Measurements from ENCODE around the gene EYA2. TPM values are rescaled to one million over a fixed set of nuclear protein-coding genes. Genes with fewer than 3 reads are reported as not detected.

Gene EYA2
- total and polyA plus RNA-seq, 4 donors, result 1.6 to 4.4 (median 2.1) TPM

DNA sequence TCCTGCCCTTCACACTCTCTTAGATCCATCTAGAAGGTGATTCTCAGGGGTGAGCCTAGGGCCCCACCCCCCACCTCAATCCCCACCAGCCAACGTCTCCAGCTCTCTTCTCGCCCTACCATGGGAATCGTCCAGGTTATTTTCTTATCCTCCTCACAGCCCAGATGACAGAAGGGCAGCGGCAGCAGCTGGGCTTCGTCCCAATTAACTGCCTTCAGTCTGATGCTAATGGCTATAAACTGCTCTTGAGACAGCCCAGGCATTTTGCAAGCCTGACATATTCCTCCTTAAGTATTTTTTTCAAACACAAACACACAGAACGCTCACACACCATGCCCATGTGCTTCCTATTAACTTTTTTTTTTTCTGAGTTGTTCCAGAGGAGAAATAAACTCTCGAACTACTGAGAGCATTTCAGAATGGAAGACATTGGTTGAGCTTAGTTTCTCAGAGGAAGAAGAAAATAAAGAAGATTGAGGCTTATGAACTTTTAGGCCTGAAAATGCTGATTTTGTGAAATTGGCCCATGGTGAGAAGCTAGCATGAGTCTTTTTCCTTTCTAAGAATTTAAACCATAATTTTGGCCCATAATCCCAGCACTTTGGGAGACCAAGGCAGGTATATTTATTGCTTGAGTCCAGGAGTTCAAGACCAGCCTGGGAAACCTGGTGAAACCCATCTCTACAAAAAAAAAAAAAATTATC is 124.6 kb downstream of the EYA2 start:
- DNase-seq (peak; percentile 93 to 99 (median 98)), ATAC-seq (ENCODE audit: insufficient read depth, low FRiP score) (no peak)
- H3K4me1 ChIP-seq (ENCODE audit: control insufficient read depth in 5 of 5, insufficient read depth in 5 of 5, low read length in 5 of 5), result peaks cover 0 to 21% (median 3%) of the 10 kb centered on the region in 5 donors
- no peaks in the 10 kb centered on the region for H3K9me3 ChIP-seq (ENCODE audit: control insufficient read depth in 4 of 4, insufficient read depth in 3 of 4, low read length in 3 of 4)
- H3K9ac ChIP-seq (ENCODE audit: insufficient read depth in 1 of 2, low read length in 2 of 2), result no peak overlapping the region
- H3K36me3 ChIP-seq (ENCODE audit: control insufficient read depth in 4 of 4, insufficient read depth in 4 of 4, low read length in 4 of 4), result no peaks in the 10 kb centered on the region
- H3K27me3 ChIP-seq (ENCODE audit: control insufficient read depth in 3 of 3, insufficient read depth in 3 of 3, low read length in 2 of 3), result no peaks in the 10 kb centered on the region
- TF ChIP-seq, protein P1, sequence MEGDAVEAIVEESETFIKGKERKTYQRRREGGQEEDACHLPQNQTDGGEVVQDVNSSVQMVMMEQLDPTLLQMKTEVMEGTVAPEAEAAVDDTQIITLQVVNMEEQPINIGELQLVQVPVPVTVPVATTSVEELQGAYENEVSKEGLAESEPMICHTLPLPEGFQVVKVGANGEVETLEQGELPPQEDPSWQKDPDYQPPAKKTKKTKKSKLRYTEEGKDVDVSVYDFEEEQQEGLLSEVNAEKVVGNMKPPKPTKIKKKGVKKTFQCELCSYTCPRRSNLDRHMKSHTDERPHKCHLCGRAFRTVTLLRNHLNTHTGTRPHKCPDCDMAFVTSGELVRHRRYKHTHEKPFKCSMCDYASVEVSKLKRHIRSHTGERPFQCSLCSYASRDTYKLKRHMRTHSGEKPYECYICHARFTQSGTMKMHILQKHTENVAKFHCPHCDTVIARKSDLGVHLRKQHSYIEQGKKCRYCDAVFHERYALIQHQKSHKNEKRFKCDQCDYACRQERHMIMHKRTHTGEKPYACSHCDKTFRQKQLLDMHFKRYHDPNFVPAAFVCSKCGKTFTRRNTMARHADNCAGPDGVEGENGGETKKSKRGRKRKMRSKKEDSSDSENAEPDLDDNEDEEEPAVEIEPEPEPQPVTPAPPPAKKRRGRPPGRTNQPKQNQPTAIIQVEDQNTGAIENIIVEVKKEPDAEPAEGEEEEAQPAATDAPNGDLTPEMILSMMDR (IDR thresholded peaks at IDR 0.05; ENCODE audit: control extremely low read depth, extremely low read depth), result no peak
- no peak overlapping the region for H3K4me3 ChIP-seq
- no peak overlapping the region for H3K27ac ChIP-seq (ENCODE audit: low read depth in 1 of 2, low read length in 1 of 2)
- 22 to 35% methylated on average over 7 of the region's 7 CpGs for WGBS, 2 donors

DNA sequence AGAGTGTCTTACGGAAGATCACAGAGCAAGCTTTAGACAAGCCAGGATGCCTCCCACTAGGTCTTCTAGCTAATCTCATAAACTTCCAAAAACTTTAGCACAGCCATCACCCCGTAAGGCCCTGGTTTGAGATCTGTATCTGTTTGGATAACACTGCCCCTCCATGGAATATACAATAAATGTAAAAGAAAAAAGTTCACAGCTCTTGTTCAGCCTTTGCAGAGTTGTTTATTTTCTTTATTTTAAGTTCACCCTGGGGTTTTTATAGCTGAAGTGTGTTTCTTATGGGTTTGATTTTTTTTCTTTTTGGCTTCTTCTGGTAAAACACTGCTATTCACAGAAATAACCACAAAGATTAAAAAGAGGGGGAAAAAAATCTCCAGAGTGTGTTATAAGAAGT is 125.6 kb downstream of the EYA2 start:
- Histone ChIP-seq H3K36me3 (ENCODE audit: control insufficient read depth in 4 of 4, insufficient read depth in 4 of 4, low read length in 4 of 4) (no peaks in the 10 kb centered on the region), H3K27ac (ENCODE audit: low read depth in 1 of 2, low read length in 1 of 2) (no peak overlapping the region), H3K27me3 (ENCODE audit: control insufficient read depth in 3 of 3, insufficient read depth in 3 of 3, low read length in 2 of 3) (no peaks in the 10 kb centered on the region), H3K9ac (ENCODE audit: insufficient read depth in 1 of 2, low read length in 2 of 2) (no peak overlapping the region), H3K4me3 (no peak overlapping the region), H3K9me3 (ENCODE audit: control insufficient read depth in 4 of 4, insufficient read depth in 3 of 4, low read length in 3 of 4) (no peaks in the 10 kb centered on the region), H3K4me1 (ENCODE audit: control insufficient read depth in 5 of 5, insufficient read depth in 5 of 5, low read length in 5 of 5) (peaks cover 0 to 31% (median 9%) of the 10 kb centered on the region in 5 donors)
- WGBS, 2 donors, result 67 to 70% methylated on average over 2 of the region's 2 CpGs
- no peak for ATAC-seq (ENCODE audit: insufficient read depth, low FRiP score)
- DNase-seq, result peak in 2 of 3 donors; percentile 67 to 71
- TF ChIP-seq, protein P1 (IDR thresholded peaks at IDR 0.05; ENCODE audit: control extremely low read depth, extremely low read depth), result no peak

DNA sequence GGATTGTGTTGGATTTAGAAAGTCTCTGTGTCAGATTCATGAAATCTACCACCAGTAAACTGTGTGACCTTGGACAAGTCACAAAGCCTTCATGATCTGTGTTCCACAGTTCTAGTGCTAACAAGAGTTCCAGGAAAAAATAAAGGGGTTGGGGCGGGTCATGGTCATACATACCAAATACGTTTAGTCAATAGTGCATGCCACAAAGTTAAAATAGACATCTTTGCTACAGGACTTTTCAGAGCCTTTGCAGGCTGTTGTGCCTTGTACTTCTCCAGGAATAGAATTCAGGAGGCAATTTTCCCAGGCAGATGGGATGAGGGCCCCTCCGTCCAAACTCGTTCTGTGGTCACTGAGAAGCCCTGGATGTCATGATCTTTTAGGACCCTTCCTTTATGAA is 127.2 kb downstream of the EYA2 start:
- WGBS, 2 donors, result 66 to 82% methylated on average over 4 of the region's 4 CpGs
- no peak overlapping the region for H3K4me3 ChIP-seq
- H3K36me3 ChIP-seq (ENCODE audit: control insufficient read depth in 4 of 4, insufficient read depth in 4 of 4, low read length in 4 of 4), result no peaks in the 10 kb centered on the region
- peaks cover 0 to 33% (median 9%) of the 10 kb centered on the region in 5 donors for H3K4me1 ChIP-seq (ENCODE audit: control insufficient read depth in 5 of 5, insufficient read depth in 5 of 5, low read length in 5 of 5)
- TF ChIP-seq, protein P1 (IDR thresholded peaks at IDR 0.05; ENCODE audit: control extremely low read depth, extremely low read depth), result no peak
- ATAC-seq (ENCODE audit: insufficient read depth, low FRiP score) (no peak), DNase-seq (no peak)
- H3K9me3 ChIP-seq (ENCODE audit: control insufficient read depth in 4 of 4, insufficient read depth in 3 of 4, low read length in 3 of 4), result no peaks in the 10 kb centered on the region
- no peak overlapping the region for H3K27ac ChIP-seq (ENCODE audit: low read depth in 1 of 2, low read length in 1 of 2)
- H3K27me3 ChIP-seq (ENCODE audit: control insufficient read depth in 3 of 3, insufficient read depth in 3 of 3, low read length in 2 of 3), result peaks cover 0 to 3% (median 0%) of the 10 kb centered on the region in 3 donors
- H3K9ac ChIP-seq (ENCODE audit: insufficient read depth in 1 of 2, low read length in 2 of 2), result no peak overlapping the region
